Measurements from ENCODE around the gene PAIP2.

DNA sequence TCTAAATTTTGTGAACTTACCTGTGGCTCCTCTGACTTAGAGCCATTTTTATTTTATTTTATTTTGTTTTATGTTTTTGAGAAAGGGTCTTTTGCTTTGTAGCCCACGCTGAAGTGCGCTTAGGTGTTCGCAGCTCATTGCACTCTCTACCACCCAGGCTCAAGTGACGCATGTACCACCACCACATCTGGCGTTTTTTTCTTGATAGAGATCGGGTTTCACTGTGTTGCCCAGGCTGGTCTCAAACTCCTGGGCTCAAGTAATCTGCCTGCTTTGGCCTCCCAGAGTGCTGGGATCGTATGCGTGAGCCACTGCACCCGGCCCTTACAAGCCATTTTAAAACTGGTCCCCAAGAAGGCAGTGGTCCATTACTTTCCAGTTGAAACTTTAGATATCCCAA lies 29.6 kb upstream of the PAIP2 start:
- TF ChIP-seq, protein P1, sequence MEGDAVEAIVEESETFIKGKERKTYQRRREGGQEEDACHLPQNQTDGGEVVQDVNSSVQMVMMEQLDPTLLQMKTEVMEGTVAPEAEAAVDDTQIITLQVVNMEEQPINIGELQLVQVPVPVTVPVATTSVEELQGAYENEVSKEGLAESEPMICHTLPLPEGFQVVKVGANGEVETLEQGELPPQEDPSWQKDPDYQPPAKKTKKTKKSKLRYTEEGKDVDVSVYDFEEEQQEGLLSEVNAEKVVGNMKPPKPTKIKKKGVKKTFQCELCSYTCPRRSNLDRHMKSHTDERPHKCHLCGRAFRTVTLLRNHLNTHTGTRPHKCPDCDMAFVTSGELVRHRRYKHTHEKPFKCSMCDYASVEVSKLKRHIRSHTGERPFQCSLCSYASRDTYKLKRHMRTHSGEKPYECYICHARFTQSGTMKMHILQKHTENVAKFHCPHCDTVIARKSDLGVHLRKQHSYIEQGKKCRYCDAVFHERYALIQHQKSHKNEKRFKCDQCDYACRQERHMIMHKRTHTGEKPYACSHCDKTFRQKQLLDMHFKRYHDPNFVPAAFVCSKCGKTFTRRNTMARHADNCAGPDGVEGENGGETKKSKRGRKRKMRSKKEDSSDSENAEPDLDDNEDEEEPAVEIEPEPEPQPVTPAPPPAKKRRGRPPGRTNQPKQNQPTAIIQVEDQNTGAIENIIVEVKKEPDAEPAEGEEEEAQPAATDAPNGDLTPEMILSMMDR (IDR thresholded peaks at IDR 0.05), result no peak
- TF ChIP-seq POLR2A (IDR thresholded peaks at IDR 0.05), result no peak
